ENCODE measurements around the gene RBM38. TPM values are rescaled to one million over a fixed set of nuclear protein-coding genes. Genes with fewer than 3 reads are reported as not detected.

RBM38 gene
- total RNA-seq, 1 donor from 2014 or later, result 42.8 TPM

GRCh38 chr20:57408131-57408530 is 16.9 kb downstream of the RBM38 start:
- no peak for TF ChIP-seq CTCF (IDR thresholded peaks at IDR 0.05; ENCODE audit: insufficient read depth, low read length, poor library complexity, severe bottlenecking)
- H3K4me3 ChIP-seq (ENCODE audit: low read depth, low read length), result no peak overlapping the region
- H3K27me3 ChIP-seq (ENCODE audit: control insufficient read depth, insufficient read depth, low read length), result no peaks in the 10 kb centered on the region
- no peak for DNase-seq (ENCODE audit: low read depth)
- peaks cover 1% of the 10 kb centered on the region for H3K36me3 ChIP-seq (ENCODE audit: control insufficient read depth, insufficient read depth, low read length)

DNA sequence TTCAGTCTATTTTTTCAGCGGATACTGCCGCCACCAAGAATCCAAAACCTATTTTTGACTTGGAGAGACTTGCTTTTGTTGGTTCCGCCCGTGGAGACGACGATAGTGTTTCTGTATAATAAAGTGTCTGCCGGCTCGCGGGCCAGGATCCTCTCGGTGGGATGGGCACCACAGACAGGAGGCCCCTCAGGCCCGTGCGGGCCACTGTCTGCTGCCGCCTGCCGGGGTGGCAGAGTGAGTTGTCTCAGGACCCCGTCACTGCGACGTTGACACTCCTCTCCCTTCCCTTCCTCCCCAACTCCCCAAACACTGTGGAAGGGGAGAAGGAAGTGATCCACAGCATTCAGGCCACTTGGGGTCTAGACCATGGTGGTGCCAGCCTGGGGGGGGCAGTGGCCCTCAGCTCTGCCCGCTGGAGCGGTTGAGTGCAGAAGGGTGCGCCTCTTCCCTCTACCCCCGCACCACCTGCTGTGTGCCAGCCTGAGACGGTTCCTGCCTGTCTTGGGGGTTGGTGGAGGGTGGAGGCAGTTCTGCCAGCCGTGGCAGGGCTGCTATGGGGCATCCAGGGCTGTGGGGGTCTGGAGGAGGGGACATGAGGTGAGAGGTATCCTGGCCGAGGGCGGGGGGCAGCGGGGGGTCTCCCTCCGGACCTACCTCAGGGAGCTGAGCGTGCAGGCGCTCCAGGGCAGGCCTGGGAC is 17.5 kb downstream of the RBM38 start:
- TF ChIP-seq CTCF (IDR thresholded peaks at IDR 0.05; ENCODE audit: insufficient read depth, low read length, poor library complexity, severe bottlenecking), result no peak
- no peak for DNase-seq (ENCODE audit: low read depth)
- Histone ChIP-seq H3K27me3 (ENCODE audit: control insufficient read depth, insufficient read depth, low read length) (no peaks in the 10 kb centered on the region), H3K4me3 (ENCODE audit: low read depth, low read length) (no peak overlapping the region), H3K36me3 (ENCODE audit: control insufficient read depth, insufficient read depth, low read length) (peaks cover 1% of the 10 kb centered on the region)

GRCh38 chr20:57409316-57409671 is 18.1 kb downstream of the RBM38 start:
- Histone ChIP-seq H3K36me3 (ENCODE audit: control insufficient read depth, insufficient read depth, low read length) (peaks cover 1% of the 10 kb centered on the region), H3K4me3 (ENCODE audit: low read depth, low read length) (no peak overlapping the region), H3K27me3 (ENCODE audit: control insufficient read depth, insufficient read depth, low read length) (no peaks in the 10 kb centered on the region)
- no peak for TF ChIP-seq CTCF (IDR thresholded peaks at IDR 0.05; ENCODE audit: insufficient read depth, low read length, poor library complexity, severe bottlenecking)
- no peak for DNase-seq (ENCODE audit: low read depth)

DNA sequence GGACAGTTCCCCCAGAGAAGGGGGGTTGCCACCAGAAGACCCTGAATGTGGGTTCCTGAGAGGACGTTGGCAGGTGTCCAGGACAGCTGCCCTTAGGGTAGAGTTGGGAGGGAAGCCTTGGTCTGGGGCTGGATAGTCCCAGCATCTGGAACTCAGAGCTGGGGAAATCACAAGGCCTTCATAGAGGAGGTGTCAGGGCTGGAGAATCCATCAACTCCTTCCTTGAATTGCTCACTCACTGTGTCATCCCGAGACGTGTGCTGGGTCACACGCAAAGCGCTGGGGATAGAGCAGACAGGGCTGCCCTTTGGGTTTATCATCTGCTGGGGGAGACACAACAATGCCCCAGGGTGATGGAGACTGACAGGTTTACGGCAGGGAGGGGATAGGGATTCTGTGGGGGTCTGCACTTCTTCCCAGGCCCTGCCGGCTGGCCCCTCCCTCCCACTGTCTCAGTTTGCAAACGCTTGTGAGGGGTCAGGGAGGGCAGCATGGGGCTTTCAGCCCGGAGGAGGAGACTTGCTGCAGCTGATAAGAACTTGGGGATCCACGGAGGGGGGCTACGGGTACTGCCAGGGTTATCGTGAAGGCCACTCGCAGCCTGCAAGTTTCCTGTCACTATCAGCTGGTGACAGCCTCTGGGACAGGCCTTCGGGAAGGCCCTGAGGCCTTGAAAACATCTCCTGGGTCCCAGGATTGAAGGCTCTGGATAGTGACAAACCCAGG is 18.6 kb downstream of the RBM38 start:
- no peak overlapping the region for H3K4me3 ChIP-seq (ENCODE audit: low read depth, low read length)
- no peak for TF ChIP-seq CTCF (IDR thresholded peaks at IDR 0.05; ENCODE audit: insufficient read depth, low read length, poor library complexity, severe bottlenecking)
- no peaks in the 10 kb centered on the region for H3K27me3 ChIP-seq (ENCODE audit: control insufficient read depth, insufficient read depth, low read length)
- peaks cover 1% of the 10 kb centered on the region for H3K36me3 ChIP-seq (ENCODE audit: control insufficient read depth, insufficient read depth, low read length)
- DNase-seq (ENCODE audit: low read depth), result no peak

DNA sequence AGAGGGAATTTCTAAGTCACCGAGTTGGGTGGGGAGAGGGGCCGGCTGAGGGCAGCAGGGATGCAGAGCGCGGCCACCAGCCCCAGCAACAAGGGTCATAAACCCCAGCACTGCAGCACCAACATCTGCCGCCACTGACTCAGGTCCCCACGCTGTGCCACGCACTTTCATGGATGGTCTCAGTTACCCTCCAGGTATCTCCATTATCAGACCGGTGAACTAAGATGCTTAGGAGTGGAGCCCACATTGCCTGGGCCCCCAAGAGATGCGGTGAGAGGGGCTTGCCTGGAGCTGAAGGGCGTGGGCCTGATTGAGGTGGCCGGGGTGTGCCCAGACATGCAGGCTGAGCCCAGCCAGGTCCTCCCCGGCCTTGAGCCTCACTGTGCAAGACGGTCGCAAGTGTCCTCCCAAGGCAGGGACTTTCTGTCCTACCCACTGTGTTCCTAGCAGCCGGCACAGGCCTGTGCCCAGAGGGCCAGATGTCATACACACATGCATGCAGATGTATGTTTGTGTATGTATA is 19.3 kb downstream of the RBM38 start:
- no peaks in the 10 kb centered on the region for H3K27me3 ChIP-seq (ENCODE audit: control insufficient read depth, insufficient read depth, low read length)
- peaks cover 1% of the 10 kb centered on the region for H3K36me3 ChIP-seq (ENCODE audit: control insufficient read depth, insufficient read depth, low read length)
- H3K4me3 ChIP-seq (ENCODE audit: low read depth, low read length), result no peak overlapping the region
- no peak for TF ChIP-seq CTCF (IDR thresholded peaks at IDR 0.05; ENCODE audit: insufficient read depth, low read length, poor library complexity, severe bottlenecking)
- no peak for DNase-seq (ENCODE audit: low read depth)

Data from kidney epithelial cell (primary cell).